Measurements from ENCODE around the gene FGF11.

The FGF11 gene

GRCh38 chr17:7408863-7409262 lies 30.4 kb upstream of the FGF11 start:
- DNase-seq: no peak

- DNase-seq: no peak
Observed at GRCh38 chr17:7409716-7410115, 29.6 kb upstream of the FGF11 start.

GRCh38 chr17:7410634-7411426 lies 28.5 kb upstream of the FGF11 start:
- DNase-seq: no peak

- DNase-seq: no peak
Observed at GRCh38 chr17:7411427-7411750, 27.9 kb upstream of the FGF11 start.

- no peak for DNase-seq
Observed at GRCh38 chr17:7413346-7413985, 25.8 kb upstream of the FGF11 start.

- no peak for DNase-seq
Observed at GRCh38 chr17:7414837-7415236, 24.5 kb upstream of the FGF11 start.

- no peak for DNase-seq
Observed at GRCh38 chr17:7415784-7416183, 23.5 kb upstream of the FGF11 start.

- DNase-seq: no peak
Observed at GRCh38 chr17:7416323-7416722, 23.0 kb upstream of the FGF11 start.

- DNase-seq: no peak
Observed at GRCh38 chr17:7417056-7417655, 22.2 kb upstream of the FGF11 start.

GRCh38 chr17:7418472-7419152 lies 20.7 kb upstream of the FGF11 start:
- DNase-seq: no peak

- DNase-seq: no peak
Observed at GRCh38 chr17:7419819-7420610, 19.3 kb upstream of the FGF11 start, which contains the start of gene SPEM1. SPEM1 (plus strand) TSS chr17:7420324; CDS start chr17:7420385, 61 bp downstream.

GRCh38 chr17:7421186-7421585 lies 18.1 kb upstream of the FGF11 start:
- DNase-seq: no peak

GRCh38 chr17:7423679-7424078 lies 15.6 kb upstream of the FGF11 start:
- no peak for DNase-seq

- DNase-seq: no peak
Observed at GRCh38 chr17:7425316-7425715, 14.0 kb upstream of the FGF11 start, which contains the start of gene SPEM2. SPEM2 (plus strand) TSS chr17:7425616; CDS start chr17:7425689, 73 bp downstream.

- DNase-seq: no peak
Observed at GRCh38 chr17:7425756-7426155, 13.6 kb upstream of the FGF11 start.

GRCh38 chr17:7426203-7426863 lies 13.0 kb upstream of the FGF11 start:
- no peak for DNase-seq

- no peak for DNase-seq
Observed at GRCh38 chr17:7426896-7427489, 12.3 kb upstream of the FGF11 start.

GRCh38 chr17:7427549-7427948 lies 11.8 kb upstream of the FGF11 start:
- DNase-seq: no peak

GRCh38 chr17:7428557-7428956 lies 10.8 kb upstream of the FGF11 start, which contains the start of gene SPEM3:
SPEM3 (plus strand) TSS chr17:7428857; CDS start chr17:7428903, 46 bp downstream.
- DNase-seq: no peak

- no peak for DNase-seq
Observed at GRCh38 chr17:7429722-7430121, 9.6 kb upstream of the FGF11 start.

GRCh38 chr17:7431231-7431630 lies 8.1 kb upstream of the FGF11 start:
- no peak for DNase-seq

- no peak for DNase-seq
Observed at GRCh38 chr17:7432296-7432695, 7.0 kb upstream of the FGF11 start.

All from NCI-H2081 treated with DMSO at 0.1 percent for 48 hours (cell line).